Hematopoietic multipotent progenitor cell treated with erythropoietin and hydrocortisone succinate and interleukin-3 and kit ligand, for 4 days (in vitro differentiated cells): ENCODE measurements around the gene LRRC37A.
"Not testable (repeated sequence)": the region's sequence is repeated elsewhere in the genome, so short reads cannot be mapped to it uniquely, and the experiment has no call there.

Experiments used
- DNase-seq: peaks from one replicate; pipeline ENCODE4 v3.0.0-alpha.2; 2015

LRRC37A gene

DNA sequence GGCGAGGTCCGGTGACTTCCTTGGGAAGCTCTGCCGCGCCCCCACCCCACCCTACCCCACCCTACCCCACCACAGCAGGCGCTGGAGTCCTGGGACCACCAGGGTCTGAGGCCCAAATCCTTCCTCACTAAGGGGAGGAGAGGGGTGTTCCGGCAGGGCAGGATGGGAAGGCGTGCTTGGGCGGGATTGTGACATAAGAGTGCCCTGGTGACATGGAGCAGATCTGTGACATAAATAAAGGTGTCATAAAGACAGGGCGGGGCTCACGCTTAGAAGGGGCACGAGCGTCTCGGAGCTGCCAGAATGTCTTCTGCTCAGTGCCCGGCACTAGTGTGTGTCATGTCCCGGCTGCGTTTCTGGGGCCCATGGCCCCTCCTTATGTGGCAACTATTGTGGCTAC is at the start of gene LRRC37A:
LRRC37A (plus strand) TSS at position 301 of the 400 bp plus-strand sequence; CDS start at position 304, 3 bp downstream.
- not testable (repeated sequence) for DNase-seq

DNA sequence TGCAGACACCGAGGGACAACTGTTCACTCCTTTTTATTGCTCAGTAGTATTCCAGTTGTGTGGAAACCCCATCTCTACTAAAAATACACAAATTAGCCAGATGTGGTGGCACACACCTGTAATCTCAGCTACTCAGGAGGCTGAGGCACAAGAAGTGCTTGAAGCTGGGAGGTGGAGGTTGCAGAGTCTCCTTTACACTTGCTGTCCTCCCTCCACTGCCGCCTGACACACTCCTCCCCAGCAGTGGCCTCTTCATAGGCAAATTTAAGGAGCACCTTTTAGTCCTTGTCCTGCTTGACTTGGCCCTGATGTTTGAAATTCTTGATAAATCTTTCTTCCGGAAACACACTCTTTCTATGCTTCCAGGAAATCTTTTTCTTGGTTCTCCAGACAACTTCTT is 45.8 kb upstream of the LRRC37A start:
- not testable (repeated sequence) for DNase-seq

DNA sequence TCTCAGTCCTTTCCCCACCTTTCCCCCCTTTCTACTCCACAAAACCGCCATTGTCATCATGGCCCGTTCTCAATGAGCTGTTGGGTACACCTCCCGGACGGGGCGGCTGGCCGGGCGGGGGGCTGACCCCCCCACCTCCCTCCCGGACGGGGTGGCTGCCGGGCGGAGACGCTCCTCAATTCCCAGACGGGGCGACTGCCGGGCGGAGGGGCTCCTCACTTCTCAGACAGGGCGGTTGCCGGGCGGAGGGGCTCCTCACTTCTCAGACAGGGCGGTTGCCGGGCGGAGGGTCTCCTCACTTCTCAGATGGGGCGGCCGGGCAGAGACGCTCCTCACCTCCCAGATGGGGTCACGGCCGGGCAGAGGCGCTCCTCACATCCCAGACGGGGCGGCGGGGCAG is 42.1 kb upstream of the LRRC37A start:
- not testable (repeated sequence) for DNase-seq

GRCh38 chr17:46253722-46254121 is 41.2 kb upstream of the LRRC37A start:
- peak; percentile 91 for DNase-seq

DNA sequence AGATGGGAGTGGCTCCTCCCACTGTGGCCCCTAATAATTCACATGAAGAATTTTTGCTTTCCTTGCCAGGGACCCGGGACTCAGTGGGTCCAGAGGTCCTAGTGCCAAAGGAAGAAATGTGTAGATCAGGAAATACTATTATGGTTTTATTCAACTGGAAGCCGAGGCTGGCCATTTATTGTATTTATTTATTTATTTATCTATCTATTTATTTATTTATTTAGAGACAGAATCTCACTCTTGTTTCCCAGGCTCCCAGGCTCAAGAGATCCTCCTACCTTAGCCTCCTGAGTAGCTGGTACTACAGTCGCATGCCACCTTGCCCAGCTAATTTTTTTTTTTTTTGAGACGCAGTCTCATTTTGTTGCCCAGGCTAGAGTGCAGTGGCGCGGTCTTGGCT is 40.7 kb upstream of the LRRC37A start:
- not testable (repeated sequence) for DNase-seq

- DNase-seq = not testable (repeated sequence)
Measured at GRCh38 chr17:46256369-46256768, 38.6 kb upstream of the LRRC37A start.

- peak; percentile 38 for DNase-seq
Measured at GRCh38 chr17:46259845-46260661, 34.9 kb upstream of the LRRC37A start.

DNA sequence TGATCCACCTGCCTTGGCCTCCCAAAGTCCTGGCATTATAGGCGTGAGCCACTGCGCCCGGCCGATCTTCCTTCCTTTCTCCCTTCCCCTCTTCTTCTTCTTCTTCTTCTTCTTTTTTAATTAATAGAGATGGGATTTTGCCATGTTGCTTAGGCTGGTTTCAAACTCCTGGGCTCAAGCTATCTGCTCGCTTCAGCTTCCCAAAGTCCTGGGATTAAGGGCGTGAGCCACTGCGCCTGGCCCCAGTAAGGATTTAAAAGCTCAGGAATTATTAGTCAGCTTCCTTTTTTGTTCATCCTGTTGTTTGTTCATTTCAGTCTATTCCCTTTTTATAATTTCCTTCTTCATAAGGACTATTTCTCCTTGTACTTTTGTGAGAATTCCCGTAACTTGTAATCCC is 32.7 kb upstream of the LRRC37A start:
- no peak for DNase-seq

GRCh38 chr17:46264456-46265198 is 30.3 kb upstream of the LRRC37A start:
- DNase-seq = peak; percentile 37

GRCh38 chr17:46266063-46266655 is 28.8 kb upstream of the LRRC37A start:
- peak; percentile 51 for DNase-seq

DNA sequence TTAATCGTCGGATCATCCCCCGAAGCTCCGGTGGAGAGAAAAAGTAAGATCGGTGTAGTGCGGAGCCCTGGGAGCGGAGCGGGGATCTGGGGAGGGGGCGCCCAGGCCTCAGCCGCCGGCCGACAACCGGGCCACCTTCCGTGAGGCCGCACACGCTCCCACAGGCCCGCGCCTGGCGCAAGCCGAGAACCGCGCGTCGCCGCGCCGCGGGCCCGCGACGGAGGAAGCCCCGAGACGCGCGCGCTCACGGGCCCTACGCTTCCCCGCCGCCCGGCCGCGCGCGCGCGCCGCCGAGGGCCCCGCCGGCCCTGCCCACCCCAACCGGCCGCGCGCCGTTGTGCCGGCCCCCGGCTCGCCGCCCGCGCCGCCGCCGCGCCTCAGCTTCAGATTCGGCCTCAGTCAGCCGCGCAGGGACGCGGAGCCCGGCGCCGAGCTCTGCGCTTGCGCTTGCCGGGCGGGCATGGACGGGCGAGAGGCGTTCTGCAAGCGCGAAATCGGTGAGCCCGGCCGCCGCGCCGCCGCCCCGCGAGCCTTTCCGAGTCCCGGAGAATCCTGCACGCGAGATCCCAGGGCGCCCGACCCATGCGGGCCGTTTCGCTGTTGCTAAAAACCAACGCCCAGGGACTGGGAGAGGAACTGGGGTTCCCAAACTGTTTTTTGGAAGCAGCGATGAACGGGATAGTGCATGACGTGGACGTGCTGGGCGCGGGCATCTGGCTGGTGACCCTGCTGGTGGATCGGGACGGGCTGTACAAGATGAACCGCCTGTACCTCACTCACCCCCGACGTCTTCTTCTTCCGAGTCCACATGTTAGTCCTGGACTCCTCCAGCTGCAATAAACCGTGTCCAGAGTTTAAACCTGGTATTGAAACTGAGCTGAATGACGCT is 28.0 kb upstream of the LRRC37A start:
- peak; percentile 94 for DNase-seq

DNA sequence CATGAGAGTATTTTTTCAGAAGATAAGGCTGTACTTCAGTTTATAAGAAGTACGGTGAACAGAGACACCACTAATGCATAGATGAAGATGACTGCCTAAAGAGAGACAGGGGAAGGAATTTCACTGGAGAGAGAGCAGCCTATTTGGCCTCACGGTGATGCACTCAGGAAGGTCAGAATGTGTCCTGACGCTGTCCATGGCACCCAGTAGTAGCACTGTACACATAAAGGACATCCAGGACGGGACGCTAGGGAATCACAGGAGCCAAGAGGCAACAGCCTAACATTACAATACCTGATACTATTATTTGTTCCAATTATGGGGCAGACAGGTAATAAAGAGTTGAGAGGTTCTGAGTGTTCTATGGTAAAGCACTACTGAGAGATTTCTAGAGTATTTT is 24.9 kb upstream of the LRRC37A start:
- DNase-seq = no peak

DNA sequence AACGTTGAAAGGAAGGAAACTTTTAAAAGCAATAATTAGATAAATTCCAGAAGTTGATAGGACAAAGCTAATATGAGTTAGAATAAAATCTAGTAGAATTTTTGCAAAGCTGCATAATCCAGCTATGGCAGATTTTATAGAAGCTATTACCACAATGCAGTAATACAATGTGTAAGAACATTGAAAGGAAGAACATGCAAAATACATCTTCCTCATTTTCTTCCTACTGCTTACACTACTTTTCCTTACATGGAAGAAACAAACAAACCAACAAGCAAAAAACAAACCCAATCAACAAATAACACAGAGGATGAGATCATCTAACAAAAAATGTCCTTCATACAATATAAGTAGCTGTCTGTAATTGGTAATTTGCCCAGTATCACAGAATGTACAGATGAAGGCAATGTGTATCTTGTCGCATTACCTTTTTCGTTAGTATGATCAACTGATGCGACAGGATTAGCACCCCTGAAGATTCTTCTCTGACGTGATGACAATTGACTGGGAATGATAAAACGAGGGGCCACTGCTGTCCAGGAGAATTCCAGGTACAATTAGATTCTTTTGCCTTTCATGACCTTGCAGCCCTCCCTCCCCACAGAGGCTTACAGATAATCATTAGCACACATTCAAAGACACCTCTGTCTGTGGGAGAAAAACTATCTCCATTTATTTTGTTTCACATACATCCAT is 21.2 kb upstream of the LRRC37A start:
- no peak for DNase-seq

- no peak for DNase-seq
Measured at GRCh38 chr17:46274238-46274637, 20.7 kb upstream of the LRRC37A start.

DNA sequence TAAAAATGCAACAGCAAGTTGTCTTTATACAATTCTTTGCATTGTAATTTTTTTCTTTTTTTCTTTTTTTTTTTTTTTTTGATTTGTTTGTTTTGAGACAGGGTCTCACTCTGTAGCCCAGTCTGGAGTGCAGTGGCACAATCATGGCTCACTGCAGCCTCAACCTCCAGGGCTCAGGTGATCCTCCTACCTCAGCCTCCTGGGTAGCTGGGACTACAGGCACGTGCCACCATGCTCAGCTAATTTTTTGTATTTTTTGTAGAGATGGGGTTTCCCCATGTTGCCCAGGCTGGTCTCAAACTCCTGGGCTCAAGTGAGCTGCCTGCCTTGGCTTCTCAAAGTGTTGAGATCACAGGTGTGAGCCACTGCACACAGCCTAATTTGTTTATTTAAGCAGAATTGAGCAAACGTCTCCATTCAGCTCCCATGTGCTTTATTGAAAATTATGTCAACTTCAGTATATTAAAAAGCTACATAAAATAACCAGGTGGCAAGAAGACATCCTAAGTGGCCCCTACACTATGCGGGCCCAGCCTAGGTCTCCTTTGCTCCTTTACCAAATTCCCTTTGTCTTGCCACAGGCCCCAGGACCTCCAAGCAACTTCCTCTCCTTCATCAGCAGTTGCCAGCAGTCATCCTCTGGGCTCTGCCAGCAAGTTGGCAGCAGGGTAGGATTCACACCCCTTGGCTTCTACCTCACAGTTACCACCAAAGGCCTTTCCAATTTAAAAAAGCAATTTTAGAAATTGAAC is 18.0 kb upstream of the LRRC37A start:
- DNase-seq = not testable (repeated sequence)

DNA sequence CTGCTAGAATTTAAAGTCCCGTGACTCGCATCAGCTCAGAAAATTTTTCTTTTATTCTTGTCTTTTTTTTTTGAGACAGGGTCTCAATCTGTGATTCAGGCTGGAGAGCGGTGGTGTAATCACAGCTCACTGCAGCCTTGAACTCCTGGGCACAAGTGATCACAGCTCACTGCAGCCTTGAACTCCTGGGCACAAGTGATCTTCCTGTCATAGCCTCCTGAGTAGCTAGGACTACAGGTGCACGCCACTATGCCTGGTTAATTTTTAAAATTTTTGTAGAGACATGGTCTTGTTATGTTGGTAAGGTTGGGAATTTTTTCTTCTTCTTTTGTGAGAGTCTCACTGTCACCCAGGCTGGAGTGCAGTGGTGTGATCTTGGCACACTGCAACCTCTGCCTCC is 13.6 kb upstream of the LRRC37A start:
- not testable (repeated sequence) for DNase-seq

GRCh38 chr17:46282635-46283034 is 12.3 kb upstream of the LRRC37A start:
- DNase-seq = not testable (repeated sequence)

GRCh38 chr17:46284467-46284866 is 10.5 kb upstream of the LRRC37A start:
- peak; percentile 22 for DNase-seq

DNA sequence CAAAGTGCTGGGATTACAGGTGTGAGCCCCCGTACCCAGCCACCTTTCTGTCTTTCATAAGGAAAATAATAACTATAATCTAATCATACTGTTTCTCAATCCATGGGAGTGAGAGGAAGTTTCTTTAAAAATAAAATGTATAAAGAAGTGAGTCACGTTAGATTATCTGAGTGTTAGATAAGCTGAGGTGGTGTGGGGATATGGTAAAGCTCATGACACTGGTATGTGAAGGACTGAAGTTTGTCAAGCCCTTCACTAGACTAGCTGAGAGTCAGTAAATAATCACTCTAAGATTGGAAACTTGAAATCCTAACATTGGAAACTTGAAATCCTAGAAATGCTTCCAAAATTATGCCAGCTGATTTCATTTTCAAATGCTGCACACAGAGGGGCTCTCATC is 9.4 kb upstream of the LRRC37A start:
- not testable (repeated sequence) for DNase-seq

- peak; percentile 94 for DNase-seq
Measured at GRCh38 chr17:46286764-46287221, 8.1 kb upstream of the LRRC37A start.

GRCh38 chr17:46287587-46287986 is 7.3 kb upstream of the LRRC37A start:
- not testable (repeated sequence) for DNase-seq
